NCI-H345 treated with DMSO at 0.1 percent for 48 hours (cell line): ENCODE data around the gene NPAS3.

Experiments
- DNase-seq: peaks from one replicate; lab custom pipeline; 2025; ENCODE audit not compliant: unreplicated experiment; lab: John Stamatoyannopoulos, UW

Gene NPAS3

DNA sequence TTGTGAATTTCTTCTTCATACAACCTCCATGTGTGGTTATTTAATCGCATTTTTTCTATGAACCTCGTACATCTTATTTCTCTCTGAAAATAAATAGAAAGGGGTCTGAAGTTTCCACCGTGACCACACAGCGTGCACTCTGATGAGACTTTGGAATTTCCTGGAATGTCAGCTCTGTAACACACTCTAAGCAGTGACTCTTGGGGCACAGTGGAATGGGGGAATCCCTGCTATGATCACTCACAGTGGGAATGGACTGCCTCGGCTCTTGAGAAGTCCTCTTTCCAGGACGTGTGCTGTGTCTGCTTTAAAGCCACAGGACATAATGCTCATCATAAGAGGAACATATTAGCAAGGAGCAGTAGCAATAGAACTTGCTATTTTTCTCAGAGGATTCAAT is 596.0 kb downstream of the NPAS3 start:
- DNase-seq = no peak

DNA sequence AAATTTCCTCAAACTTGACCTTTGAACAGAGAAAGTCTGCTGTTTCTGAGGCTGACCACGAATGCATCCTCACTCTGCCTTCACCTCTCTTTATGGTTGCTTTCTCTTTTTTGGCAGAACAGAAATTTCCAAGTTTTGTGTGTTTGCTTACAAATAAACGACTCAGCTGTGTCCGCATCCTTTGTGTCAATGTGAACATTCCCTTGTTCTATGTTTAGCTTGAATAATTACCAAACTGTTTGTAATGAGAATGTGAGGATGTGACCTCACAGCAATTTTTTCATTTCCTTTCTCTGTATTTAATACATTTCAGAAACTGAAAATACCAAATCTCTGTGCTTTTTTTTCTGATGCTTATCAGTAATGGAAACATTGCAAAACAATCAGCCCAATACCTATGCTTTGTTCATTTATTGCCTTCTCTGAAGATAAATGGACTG is 601.3 kb downstream of the NPAS3 start:
- no peak for DNase-seq

GRCh38 chr14:33541171-33541570 is 602.5 kb downstream of the NPAS3 start:
- DNase-seq = no peak

DNA sequence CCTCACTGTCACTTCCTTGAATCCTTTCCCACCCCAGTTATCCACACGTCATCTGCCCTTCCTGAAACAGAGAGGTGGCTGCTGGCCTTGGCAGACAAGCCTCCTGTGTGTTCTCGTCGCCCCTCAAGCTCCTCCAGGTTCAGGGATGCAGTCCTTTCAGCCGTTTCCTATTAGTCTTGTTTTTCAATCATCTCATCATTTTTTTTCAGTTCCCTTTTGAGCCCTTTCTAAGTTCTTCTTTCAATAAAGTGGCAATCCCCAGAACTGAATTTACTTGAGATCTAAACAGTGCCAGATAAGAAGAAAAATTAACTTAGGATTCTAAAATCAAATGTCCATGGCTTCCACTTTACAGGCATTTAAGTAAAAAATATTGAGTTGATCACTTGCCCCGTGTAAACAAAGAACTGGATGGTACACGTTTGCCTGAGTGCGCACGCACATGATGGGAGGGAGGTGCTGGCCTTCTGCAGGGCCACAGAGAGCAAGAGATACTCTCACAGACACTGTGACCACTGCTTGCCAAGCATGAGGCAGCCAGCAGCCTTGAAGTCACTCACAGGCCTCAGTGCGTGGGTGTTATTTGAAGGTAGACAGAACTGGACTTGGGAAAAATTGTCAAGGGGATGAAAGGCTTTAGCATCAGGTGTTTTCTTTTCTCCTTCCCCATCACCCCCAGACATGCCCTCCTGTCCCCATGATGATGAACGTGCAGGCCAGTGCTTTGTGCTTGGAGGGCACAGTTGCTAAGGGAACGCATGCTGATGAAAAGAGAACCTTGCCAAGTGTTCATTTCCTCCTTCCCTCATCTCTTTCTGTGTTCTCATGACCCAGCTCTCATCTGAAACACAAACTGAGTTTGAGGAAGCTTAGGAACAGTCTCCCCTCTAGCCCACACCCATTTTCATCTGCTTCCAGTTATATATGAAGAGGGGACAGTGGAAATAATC is 603.9 kb downstream of the NPAS3 start:
- no peak for DNase-seq

- DNase-seq = no peak
Observed at GRCh38 chr14:33545696-33546095, 607.0 kb downstream of the NPAS3 start.

DNA sequence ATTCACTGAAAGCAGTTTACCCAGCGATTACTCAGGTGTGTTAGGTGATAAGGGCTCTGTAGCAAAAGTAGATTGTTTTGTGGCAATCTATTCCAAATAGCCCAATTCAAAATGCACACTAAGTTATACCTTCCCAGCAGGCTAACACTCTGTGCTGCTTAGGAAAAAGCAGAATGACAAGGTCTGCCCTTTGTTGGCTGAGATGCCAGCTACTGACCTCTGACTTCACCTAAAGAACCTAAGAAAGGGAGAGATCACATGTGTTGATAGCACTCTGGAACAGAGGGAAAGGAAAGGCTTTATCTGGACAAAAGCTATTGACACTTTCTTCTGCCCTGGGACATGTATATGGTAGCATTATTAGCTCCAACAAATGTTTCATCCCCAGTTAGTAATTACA is 609.9 kb downstream of the NPAS3 start:
- DNase-seq = no peak

DNA sequence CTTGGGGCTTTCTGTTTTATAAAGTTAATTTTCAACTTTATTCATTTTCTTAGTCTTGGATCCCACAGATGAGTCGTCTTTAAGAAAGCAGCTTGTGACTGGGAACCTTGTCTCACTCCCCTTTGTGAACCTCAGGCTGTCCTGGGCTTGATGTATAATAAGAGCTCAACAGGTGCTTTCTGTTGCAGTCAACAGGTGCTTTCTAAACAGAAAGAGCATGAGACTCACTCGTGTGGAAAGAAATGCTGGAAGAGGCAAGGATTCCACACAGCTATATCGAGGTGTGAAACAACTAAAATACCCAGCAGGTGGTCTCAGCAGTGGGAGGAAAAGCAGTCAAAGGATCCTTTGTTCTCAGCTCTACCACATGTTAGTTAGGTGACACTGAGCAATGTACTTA is 613.3 kb downstream of the NPAS3 start:
- DNase-seq = peak; percentile 17

GRCh38 chr14:33553706-33554278 is 615.1 kb downstream of the NPAS3 start:
- DNase-seq = no peak

DNA sequence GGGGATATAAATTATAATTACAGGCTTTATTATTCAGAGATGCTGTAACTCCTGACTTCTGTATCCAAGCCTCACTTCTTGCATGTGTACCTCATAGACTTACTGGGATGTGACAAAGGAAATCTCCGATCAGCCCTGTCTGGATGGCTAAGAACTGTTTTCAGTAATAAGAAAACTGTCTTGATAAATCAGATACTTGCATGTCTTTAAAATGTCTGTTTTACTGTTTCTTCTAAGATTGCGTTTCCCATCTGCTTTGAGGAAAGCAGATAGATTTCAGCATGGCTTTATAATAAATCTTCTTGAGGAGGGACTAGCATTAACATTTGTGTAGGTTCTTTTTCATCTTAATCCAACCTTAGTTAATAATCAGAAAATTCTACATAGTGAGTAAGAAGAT is 616.3 kb downstream of the NPAS3 start:
- DNase-seq = no peak

DNA sequence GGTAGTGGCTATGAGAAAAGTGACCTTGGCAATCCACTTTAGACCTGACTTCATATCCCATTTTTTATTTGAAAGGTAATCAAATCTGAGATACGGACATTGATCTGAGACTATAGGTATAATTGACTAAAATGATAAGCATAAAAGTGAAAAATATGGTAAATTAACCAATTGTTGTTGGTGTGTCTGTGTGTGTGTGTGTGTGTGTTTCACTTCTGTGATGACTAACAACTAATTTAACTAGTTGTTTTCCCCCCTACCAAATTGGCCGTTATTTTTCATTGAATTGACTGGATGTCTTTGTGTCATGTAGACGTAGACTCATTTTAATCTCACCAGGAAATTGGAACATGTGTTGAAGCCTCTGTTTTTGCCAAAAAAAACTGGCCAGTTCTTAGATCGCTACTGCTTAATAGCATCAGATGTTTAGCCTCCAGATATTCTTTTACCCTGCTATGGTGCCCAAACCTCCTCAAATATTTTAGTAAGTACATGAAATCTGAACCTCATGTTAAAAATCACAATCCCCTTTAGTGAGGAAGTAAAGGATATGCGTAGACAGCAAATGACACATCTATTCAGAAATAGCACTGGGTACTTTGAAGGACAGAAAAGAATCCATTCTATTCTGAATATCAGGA is 617.2 kb downstream of the NPAS3 start:
- no peak for DNase-seq

DNA sequence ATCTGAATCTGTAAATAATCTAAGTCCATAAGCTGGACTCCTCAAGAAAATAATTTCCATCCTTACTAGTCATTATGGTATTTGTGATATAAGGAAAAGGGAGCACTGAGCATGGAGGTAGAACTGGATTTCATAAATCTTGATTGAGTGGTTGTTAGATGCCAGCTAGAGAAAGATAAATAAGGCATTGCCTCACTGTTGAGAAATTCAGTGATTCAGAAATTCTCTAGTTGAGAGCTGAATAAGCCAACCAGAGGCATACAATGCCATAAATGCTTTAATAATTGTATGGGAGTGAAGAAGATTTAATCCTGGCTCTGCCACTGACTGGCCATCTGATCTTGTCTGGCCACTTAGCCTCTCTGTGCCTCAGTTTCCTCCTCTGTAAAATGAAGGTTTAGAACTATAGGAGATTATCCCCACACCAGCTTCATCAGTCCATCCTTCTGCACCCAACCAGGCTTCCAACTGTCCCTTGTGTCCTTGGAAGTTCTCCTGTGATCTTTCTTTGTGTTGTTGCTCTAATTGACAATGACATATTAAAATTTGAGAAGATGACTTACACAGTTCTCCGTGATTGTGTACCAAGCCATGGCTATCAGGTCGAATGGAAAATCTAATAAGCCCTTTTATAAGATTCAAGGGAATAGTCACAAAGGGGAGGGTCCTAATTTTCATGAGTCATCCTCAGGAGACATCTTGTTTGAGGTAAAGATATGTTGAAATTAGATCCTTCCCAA is 617.9 kb downstream of the NPAS3 start:
- no peak for DNase-seq

- DNase-seq = no peak
Observed at GRCh38 chr14:33560718-33561431, 622.2 kb downstream of the NPAS3 start.

GRCh38 chr14:33561488-33562175 is 623.0 kb downstream of the NPAS3 start:
- DNase-seq = no peak

DNA sequence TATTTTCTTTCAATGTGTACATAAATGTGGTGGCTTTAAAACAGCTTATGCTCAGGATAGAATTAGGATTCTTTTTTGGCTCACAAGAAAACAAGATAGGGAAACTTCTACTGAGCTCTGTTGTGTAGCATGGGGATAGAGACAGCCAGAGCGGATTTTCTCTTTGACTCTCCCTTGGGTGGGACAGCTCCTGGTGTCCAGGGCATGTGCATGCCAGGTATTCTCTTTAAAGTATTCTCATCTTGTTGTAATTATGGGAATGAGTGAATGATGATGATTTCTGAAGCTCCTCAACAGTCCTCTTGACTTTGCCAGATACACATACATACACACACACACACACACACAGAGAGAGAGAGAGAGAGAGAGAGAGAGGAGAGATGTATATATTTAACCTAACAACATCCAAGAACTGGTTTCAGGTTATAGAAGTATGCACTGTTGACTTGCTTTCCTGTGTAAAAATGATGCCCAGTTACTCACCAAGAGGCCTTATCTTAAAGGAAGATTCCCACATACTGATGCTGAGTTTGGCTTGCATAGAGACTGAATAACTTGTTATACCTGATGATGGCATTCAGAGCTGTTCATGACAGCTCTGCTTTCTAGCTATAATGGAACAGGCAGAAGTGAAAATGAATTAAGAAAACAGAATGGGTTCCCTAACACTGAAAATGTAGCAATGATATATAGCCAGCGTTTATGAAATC is 624.7 kb downstream of the NPAS3 start:
- DNase-seq = no peak

DNA sequence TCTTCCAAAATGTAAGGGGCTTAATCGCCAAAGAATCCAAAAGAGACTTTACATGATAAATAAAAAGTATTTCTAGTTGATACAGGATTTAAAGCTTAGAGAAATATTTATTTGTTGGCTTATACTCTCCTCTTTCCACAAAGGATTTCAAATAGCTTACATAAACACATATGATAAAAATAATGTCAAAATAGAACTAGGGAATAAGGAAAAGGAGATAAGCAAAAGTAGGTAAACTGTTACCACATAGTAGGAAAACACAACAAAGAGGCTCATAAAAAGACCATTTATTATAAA is 625.2 kb downstream of the NPAS3 start:
- no peak for DNase-seq

DNA sequence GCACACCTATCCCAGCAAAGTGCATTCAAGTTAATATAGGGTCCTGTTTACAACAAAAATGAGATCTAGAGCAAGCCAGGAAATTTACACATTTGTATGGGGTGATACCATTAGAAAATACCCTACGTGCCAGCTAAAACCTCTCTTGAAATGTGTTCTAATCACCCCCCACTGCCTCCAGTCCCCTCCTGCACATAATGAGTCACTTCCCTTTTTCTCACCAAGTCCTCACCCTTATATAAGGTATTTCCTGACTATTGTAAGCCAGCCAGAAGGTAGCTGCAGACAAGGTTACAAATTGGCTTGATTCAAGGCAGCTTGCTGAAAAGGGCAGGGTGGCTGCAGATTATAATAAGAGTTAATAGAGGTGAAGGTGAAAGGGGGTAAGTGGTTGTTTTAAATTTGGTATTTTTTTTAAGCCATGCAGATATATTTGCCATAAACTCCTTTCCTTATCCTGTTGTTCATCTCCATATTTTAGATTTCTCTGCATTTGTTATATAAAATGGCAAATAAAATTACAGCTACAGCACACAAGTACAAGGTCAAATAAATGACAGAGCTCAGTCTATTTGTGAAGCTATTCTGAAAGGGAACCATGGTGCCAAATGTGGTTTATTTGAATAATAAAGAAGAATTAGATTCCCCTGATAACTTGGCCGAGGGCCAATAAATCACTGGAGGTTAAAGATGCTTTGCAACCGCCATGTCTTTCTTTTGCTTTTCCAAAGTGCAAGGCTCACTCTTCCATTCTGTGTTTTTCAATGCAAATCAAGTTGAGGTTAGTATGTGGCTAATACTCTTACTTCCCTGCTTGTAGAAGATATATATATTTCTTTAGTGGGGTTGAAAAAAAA is 626.3 kb downstream of the NPAS3 start:
- DNase-seq = no peak

GRCh38 chr14:33566082-33566481 is 627.4 kb downstream of the NPAS3 start:
- no peak for DNase-seq

- no peak for DNase-seq
Observed at GRCh38 chr14:33567023-33567728, 628.5 kb downstream of the NPAS3 start.
